G401 (cell line): ENCODE results near the gene CENPW. TPM values are rescaled to one million over a fixed set of nuclear protein-coding genes. Genes with fewer than 3 reads are reported as not detected.

Experiments
- DNase-seq: peaks from one replicate; pipeline ENCODE4 v3.0.0-alpha.2; 2015; ENCODE audit warnings: low spot score
- in situ Hi-C: cut with HindIII; loops from 2 replicates; pipeline ENCODE4 v1.10.0; 2016; ENCODE audit warnings: low sequenced_read_pairs, mixed read lengths
- total RNA-seq: library from RNA; depleted of rRNA; stranded (reverse); fragments of >200 nt; shearing (Covaris generic); gene quantifications from 2 replicates; pipeline ENCODE4 v1.2.3, GENCODE V29; 2014; rRNA removed

The CENPW gene
- total RNA-seq = 27.0 and 27.8 TPM in 2 replicates

- in situ Hi-C loops = no loop called here
- peak; percentile 61 for DNase-seq
Measured at GRCh38 chr6:126339796-126340609, at the start of gene CENPW. Gene CENPW (plus strand): TSS chr6:126340115. CDS start chr6:126340274, 159 bp downstream.

- DNase-seq = no peak
- in situ Hi-C loops = no loop called here
Measured at GRCh38 chr6:126293891-126294524, 45.9 kb upstream of the CENPW start.

- no peak for DNase-seq
- in situ Hi-C loops = no loop called here
Measured at GRCh38 chr6:126300126-126300525, 39.8 kb upstream of the CENPW start.

GRCh38 chr6:126300735-126301134 is 39.2 kb upstream of the CENPW start:
- in situ Hi-C loops = no loop called here
- no peak for DNase-seq

- DNase-seq = no peak
Measured at GRCh38 chr6:126302191-126302590, 37.7 kb upstream of the CENPW start.

GRCh38 chr6:126307849-126308248 is 32.1 kb upstream of the CENPW start:
- in situ Hi-C loops = no loop called here
- no peak for DNase-seq

More at GRCh38 chr6:126302191-126302590, 37.7 kb upstream of the CENPW start:
- in situ Hi-C loops = no loop called here

- in situ Hi-C loops = no loop called here
- DNase-seq = no peak
Measured at GRCh38 chr6:126308362-126308761, 31.6 kb upstream of the CENPW start.

GRCh38 chr6:126312013-126312665 is 27.8 kb upstream of the CENPW start:
- in situ Hi-C loops = no loop called here
- no peak for DNase-seq

- DNase-seq = no peak
- in situ Hi-C loops = no loop called here
Measured at GRCh38 chr6:126313941-126314340, 26.0 kb upstream of the CENPW start.

GRCh38 chr6:126318797-126319196 is 21.1 kb upstream of the CENPW start:
- DNase-seq = no peak
- in situ Hi-C loops = no loop called here

GRCh38 chr6:126333729-126334128 is 6.2 kb upstream of the CENPW start:
- in situ Hi-C loops = no loop called here
- DNase-seq = no peak

- in situ Hi-C loops = no loop called here
- DNase-seq = no peak
Measured at GRCh38 chr6:126335210-126335609, 4.7 kb upstream of the CENPW start.

GRCh38 chr6:126337323-126337722 is 2.6 kb upstream of the CENPW start:
- DNase-seq = peak; percentile 6
- in situ Hi-C loops = no loop called here

- no peak for DNase-seq
- in situ Hi-C loops = no loop called here
Measured at GRCh38 chr6:126341126-126341525, 1.2 kb downstream of the CENPW start.

- DNase-seq = no peak
- in situ Hi-C loops = no loop called here
Measured at GRCh38 chr6:126344181-126344580, 4.3 kb downstream of the CENPW start.

GRCh38 chr6:126351960-126352359 is 12.0 kb downstream of the CENPW start:
- DNase-seq = no peak
- in situ Hi-C loops = no loop called here

- no peak for DNase-seq
- in situ Hi-C loops = no loop called here
Measured at GRCh38 chr6:126352514-126352913, 12.6 kb downstream of the CENPW start.

GRCh38 chr6:126356526-126356925 is 16.6 kb downstream of the CENPW start:
- no peak for DNase-seq
- in situ Hi-C loops = no loop called here

- DNase-seq = no peak
- in situ Hi-C loops = no loop called here
Measured at GRCh38 chr6:126359936-126360537, 20.1 kb downstream of the CENPW start.
